GM12878 (cell line): ENCODE measurements around the gene SLC1A1. TPM values are rescaled to one million over a fixed set of nuclear protein-coding genes. Genes with fewer than 3 reads are reported as not detected.

Experiments
- ATAC-seq: fragments of 200-7000 bp; cut with Tn5 transposase; 3 replicates; pipeline ENCODE4 v1.9.1; 2020; ENCODE audit warnings: mild to moderate bottlenecking, moderate library complexity
- BruUV-seq: library from RNA; stranded (reverse); fragments of 400-500 nt; replicated peaks from 2 replicates; lab custom pipeline; 2021; lab: Mats Ljungman, UMichigan
- CTCF ChIA-PET: fragments of 300-600 bp; sonication (Branson Sonifier 250); formaldehyde crosslinking; extraction: SDS; loops from one replicate; lab custom pipeline; 2021; ENCODE audit warnings: inconsistent platforms; lab: Yijun Ruan, JAX
- POLR2A ChIA-PET: fragments of 350-600 bp; formaldehyde crosslinking; extraction: SDS; loops from one replicate; lab custom pipeline; 2021; ENCODE audit warnings: inconsistent platforms; lab: Charles Lee
- RAD21 ChIA-PET: fragments of 300-600 bp; sonication (Branson Sonifier 250); formaldehyde crosslinking; loops from one replicate; lab custom pipeline; 2023; ENCODE audit warnings: antibody characterized with exemption; ENCODE audit not compliant: unreplicated experiment; lab: Charles Lee
- SMC1A ChIA-PET: fragments of 300-600 bp; sonication (Branson Sonifier 250); formaldehyde crosslinking; loops from one replicate; lab custom pipeline; 2023; ENCODE audit not compliant: unreplicated experiment, uncharacterized antibody; lab: Charles Lee
- DNase-seq: peaks from one replicate; pipeline ENCODE4 v3.0.0-alpha.2; 2011; ENCODE audit warnings: low read depth, low spot score
- FAIRE-seq: peaks from 3 replicates; lab custom pipeline; 2011; peaks lifted over from hg19 to GRCh38; lab: Jason Lieb, UNC
- H2AFZ ChIP-seq: 2 replicates; pipeline ENCODE4 v1.6.0; 2011; ENCODE audit warnings: low read depth, low read length, control low read depth; ENCODE audit not compliant: control insufficient read depth
- H3K27ac ChIP-seq: 2 replicates; pipeline ENCODE4 v1.5.1; 2011; ENCODE audit warnings: control low read depth; ENCODE audit not compliant: control insufficient read depth, insufficient read depth
- H3K27me3 ChIP-seq, 2 experiments: replicated peaks in 1 of 2; 2 replicates each; pipeline versions ENCODE4 v1.6.0 to v1.6.1; 2011; ENCODE audit warnings: low read length in 1 of 2; ENCODE audit not compliant: control insufficient read depth in 2 of 2, insufficient read depth in 2 of 2
- H3K36me3 ChIP-seq, 2 experiments: 2 replicates each; pipeline ENCODE4 v1.5.1; 2011; ENCODE audit warnings: low read length in 1 of 2; ENCODE audit not compliant: control insufficient read depth in 2 of 2, insufficient read depth in 2 of 2
- H3K4me1 ChIP-seq: 2 replicates; pipeline ENCODE4 v1.6.1; 2011; ENCODE audit warnings: mild to moderate bottlenecking, low read length, moderate library complexity, mixed read lengths; ENCODE audit not compliant: control insufficient read depth, insufficient read depth
- H3K4me2 ChIP-seq: 2 replicates; pipeline ENCODE4 v1.6.0; 2011; ENCODE audit warnings: control low read depth; ENCODE audit not compliant: control insufficient read depth, insufficient read depth
- H3K4me3 ChIP-seq: fragments of 200-600 bp; sonication (generic); 2 replicates; pipeline ENCODE4 v1.5.1; 2016
- H3K79me2 ChIP-seq: 2 replicates; pipeline ENCODE4 v1.6.0; 2011; ENCODE audit warnings: low read length; ENCODE audit not compliant: control insufficient read depth, insufficient read depth
- H3K9ac ChIP-seq: 2 replicates; pipeline ENCODE4 v1.8.0; 2011; ENCODE audit warnings: low read length, control low read depth, mixed read lengths; ENCODE audit not compliant: control insufficient read depth, insufficient read depth
- H3K9me3 ChIP-seq: replicated peaks from 3 replicates; pipeline ENCODE4 v1.5.1; 2011; ENCODE audit warnings: mild to moderate bottlenecking, low read length; ENCODE audit not compliant: control insufficient read depth, insufficient read depth
- H4K20me1 ChIP-seq: 2 replicates; pipeline ENCODE4 v1.6.0; 2011; ENCODE audit not compliant: control insufficient read depth, insufficient read depth
- ATF2 ChIP-seq: IDR thresholded peaks from 2 replicates; pipeline ENCODE4 v1.6.1; 2012; ENCODE audit warnings: low read length, inconsistent platforms
- CBX3 ChIP-seq: fragments of 200-600 bp; sonication (generic); IDR thresholded peaks from 2 replicates; pipeline ENCODE4 v1.6.1; 2016; ENCODE audit warnings: low read depth, borderline replicate concordance
- CEBPB ChIP-seq, 2 experiments: fragments of 150-350 bp in 1 of 2; IDR thresholded peaks; 2 replicates each; pipeline ENCODE4 v1.6.1; 2012 to 2014; ENCODE audit warnings: low read depth in 2 of 2, low read length in 2 of 2, borderline replicate concordance in 1 of 2, inconsistent platforms in 1 of 2
- EED ChIP-seq: sonication (generic); IDR thresholded peaks from 2 replicates; pipeline ENCODE4 v1.6.1; 2016; ENCODE audit warnings: antibody characterized with exemption, low read depth
- EGR1 ChIP-seq, 2 experiments: IDR thresholded peaks; 1 replicate in 1 of 2; 2 replicates in 1 of 2; pipeline ENCODE4 v1.6.1; 2011 to 2012; ENCODE audit warnings: low read depth in 2 of 2, low read length in 2 of 2, borderline replicate concordance in 1 of 2, mild to moderate bottlenecking in 1 of 2, moderate library complexity in 1 of 2
- ELK1 ChIP-seq: IDR thresholded peaks from 2 replicates; pipeline ENCODE4 v1.6.1; 2012; ENCODE audit warnings: low read depth, low read length, improper control_type of control experiment
- EP300 ChIP-seq, 2 experiments: fragments of 150-350 bp in 1 of 2; IDR thresholded peaks; 2 replicates each; pipeline ENCODE4 v1.6.1; 2011 to 2012; ENCODE audit warnings: low read depth in 2 of 2, low read length in 2 of 2, borderline replicate concordance in 1 of 2, improper control_type of control experiment in 1 of 2, inconsistent platforms in 1 of 2; ENCODE audit not compliant: control insufficient read depth in 1 of 2
- IKZF1 ChIP-seq: fragments of 450-650 bp; conservative IDR thresholded peaks from 2 replicates; pipeline ENCODE4 v1.6.1; 2017; ENCODE audit warnings: antibody characterized with exemption, mild to moderate bottlenecking
- JUNB ChIP-seq: IDR thresholded peaks from 2 replicates; pipeline ENCODE4 v1.6.1; 2016; ENCODE audit warnings: antibody characterized with exemption, mild to moderate bottlenecking
- JUND ChIP-seq: IDR thresholded peaks from 2 replicates; pipeline ENCODE4 v1.6.1; 2012; ENCODE audit warnings: low read depth, mild to moderate bottlenecking, low read length, improper control_type of control experiment, moderate library complexity
- NBN ChIP-seq: fragments of 450-650 bp; IDR thresholded peaks from 2 replicates; pipeline ENCODE4 v1.6.1; 2016
- NR2C1 ChIP-seq: fragments of 450-650 bp; IDR thresholded peaks from 2 replicates; pipeline ENCODE4 v1.6.1; 2017; ENCODE audit warnings: antibody characterized with exemption, mild to moderate bottlenecking, moderate library complexity
- STAT1 ChIP-seq: fragments of 450-650 bp; conservative IDR thresholded peaks from 2 replicates; pipeline ENCODE4 v1.6.1; 2014; ENCODE audit warnings: antibody characterized with exemption, mild to moderate bottlenecking
- SUPT20H ChIP-seq: IDR thresholded peaks from 2 replicates; pipeline ENCODE4 v1.6.1; 2011; ENCODE audit warnings: low read depth, mild to moderate bottlenecking, low read length, moderate library complexity, borderline replicate concordance; ENCODE audit not compliant: control insufficient read depth
- TAF1 ChIP-seq: IDR thresholded peaks from 2 replicates; pipeline ENCODE4 v1.6.1; 2011; ENCODE audit warnings: mild to moderate bottlenecking, low read depth, low read length, borderline replicate concordance
- TCF3 ChIP-seq: IDR thresholded peaks from 2 replicates; pipeline ENCODE4 v1.6.1; 2012; ENCODE audit warnings: low read depth, mild to moderate bottlenecking, low read length, borderline replicate concordance; ENCODE audit not compliant: insufficient read depth
- USF2 ChIP-seq: IDR thresholded peaks from 2 replicates; pipeline ENCODE4 v1.6.1; 2011; ENCODE audit warnings: low read depth, low read length, improper control_type of control experiment, borderline replicate concordance
- ZNF384 ChIP-seq: IDR thresholded peaks from 2 replicates; pipeline ENCODE4 v1.6.1; 2012; ENCODE audit warnings: low read depth, mild to moderate bottlenecking, low read length, improper control_type of control experiment, borderline replicate concordance
- WGBS: methylation state at CpG from one replicate; pipeline ENCODE4 v1.1.6; 2016; ENCODE audit warnings: low lambda C conversion rate; ENCODE audit not compliant: insufficient replicate concordance, insufficient coverage; ENCODE audit errors: missing lambda C conversion rate; 5-methylcytosine and 5-hydroxymethylcytosine counted together
- in situ Hi-C: fragments of 300-500 bp; cut with MboI; formaldehyde crosslinking; loops from 9 replicates; pipeline ENCODE4 v1.14.3; 2018; ENCODE audit warnings: mixed read lengths
- intact Hi-C: fragments of 100-400 bp; cut with micrococcal nuclease; formaldehyde crosslinking; loops from one replicate; pipeline ENCODE4 v1.14.2; 2022; ENCODE audit not compliant: unreplicated experiment
- polyA plus RNA-seq, 11 experiments: library from polyadenylated mRNA; depleted of rRNA in 4 of 11; unstranded in 6 of 11; stranded (reverse) in 5 of 11; fragments of >200 nt; fragmentation: Nextera tagmentation in 4 of 11; fragmentation: Illumina TruSeq in 1 of 11; extraction: Ambion mirVana in 4 of 11; extraction: Trizol in 1 of 11; gene quantifications; 1 replicate in 1 of 11; 2 replicates in 10 of 11; pipeline versions ENCODE4 v1.2.1 to v1.2.3, GENCODE V29; 2011 to 2016; ENCODE audit warnings: inconsistent platforms in 2 of 11, missing spikeins in 2 of 11, low read depth in 1 of 11
- total RNA-seq, 4 experiments: library from RNA; depleted of rRNA in 3 of 4; stranded (reverse); fragments of >200 nt in 3 of 4; fragmentation: Illumina TruSeq in 1 of 4; extraction: Trizol in 1 of 4; gene quantifications; 2 replicates each; pipeline versions ENCODE4 v1.2.1 to v1.2.3, GENCODE V29; 2013 to 2021

SLC1A1 gene
- total and polyA plus RNA-seq, 10 of the 15 experiments (the other 5 are each of a cell fraction or from before 2014, with no cell fraction given) = 4.2 to 24.9 (median 18.3) TPM

- TF ChIP-seq USF2 (no peak), IKZF1 (peak; percentile 73), JUND (no peak), EED (peak; percentile 65; the same call in 1 of the 2 replicates), EP300 (IDR thresholded peaks at IDR 0.05; ENCODE audit: borderline replicate concordance in 1 of 2, control insufficient read depth in 1 of 2, low read depth in 2 of 2, low read length in 2 of 2) (peak in 1 of 2 experiments; percentile 44; a peak in 1 of 4 replicates)
- TF ChIP-seq, all 136 proteins: peak for 11
Observed at GRCh38 chr9:4515958-4516375, 25.7 kb downstream of the SLC1A1 start (continued).

GRCh38 chr9:4517274-4517673 is 27.0 kb downstream of the SLC1A1 start:
- DNase-seq (no peak), ATAC-seq (no peak), FAIRE-seq (no peak)
- ChIA-PET RAD21 (interaction anchor here (0.7 to 1.8 kb wide), 2 partner anchors 132 to 179 kb away, joined by 3 to 5 read pairs; no protein-coding TSS in a partner anchor), CTCF (interaction anchor here (0.9 to 1.4 kb wide), 4 partner anchors 14 to 151 kb away, joined by 3 to 4 read pairs (median 3); no protein-coding TSS in a partner anchor), SMC1A (interaction anchor here (3.5 to 4.2 kb wide), 2 partner anchors 23 to 52 kb away, joined by 15 to 20 read pairs; no protein-coding TSS in a partner anchor), POLR2A (interaction anchor here (0.7 kb wide), 1 partner anchor 275 kb away, joined by 5 read pairs; no protein-coding TSS in a partner anchor)
- Histone ChIP-seq H3K27me3 (no peaks in the 10 kb centered on the region), H3K27ac (peak overlapping the region; percentile 32), H3K4me2 (no peak overlapping the region), H3K4me1 (peaks cover 46% of the 10 kb centered on the region), H3K36me3 (no peaks in the 10 kb centered on the region), H3K9me3 (peaks cover 4% of the 10 kb centered on the region; the same call in 2 of the 3 replicates), H2AFZ (no peak overlapping the region), H3K79me2 (peaks cover 8% of the 10 kb centered on the region), H3K4me3 (no peak overlapping the region), H3K9ac (peak overlapping the region; percentile 11; the same call in 1 of the 2 replicates), H4K20me1 (no peaks in the 10 kb centered on the region)
- no TSS peak for BruUV-seq
- in situ Hi-C loops (no loop called here), intact Hi-C loops (no loop called here)
- no peak for TF ChIP-seq TAF1
- TF ChIP-seq EGR1 (IDR thresholded peaks at IDR 0.05; ENCODE audit: borderline replicate concordance in 1 of 2, low read depth in 2 of 2, low read length in 2 of 2) = no peak
- TF ChIP-seq ATF2 = no peak
- no peak for TF ChIP-seq CBX3
- TF ChIP-seq IKZF1 = no peak
- no peak for TF ChIP-seq ZNF384
- no peak for TF ChIP-seq JUNB
- TF ChIP-seq STAT1 = no peak
- no peak for TF ChIP-seq ELK1
- no peak for TF ChIP-seq NR2C1
- no peak for TF ChIP-seq NBN
- no peak for TF ChIP-seq CEBPB (IDR thresholded peaks at IDR 0.05; ENCODE audit: borderline replicate concordance in 1 of 2, low read depth in 2 of 2, low read length in 2 of 2)
- no peak for TF ChIP-seq TCF3
- no peak for TF ChIP-seq SUPT20H
- 97% methylated on average over 6 of the region's 6 CpGs for WGBS
